Epithelial cell of esophagus (primary cell): ENCODE data around the gene DUSP1.
A peak's percentile ranks its signal among the peaks of the same experiment; 100 is the strongest.

Experiments used
- DNase-seq: peaks from one replicate; pipeline ENCODE4 v3.0.0; 2010; ENCODE audit warnings: low read depth
- H3K4me3 ChIP-seq: 2 replicates; pipeline ENCODE4 v1.5.1; 2011; ENCODE audit warnings: mild to moderate bottlenecking, low read length, control low read depth
- CTCF ChIP-seq: IDR thresholded peaks from 2 replicates; pipeline ENCODE4 v1.5.1; 2011; ENCODE audit warnings: low read depth, mild to moderate bottlenecking, low read length, control low read depth, inconsistent platforms; ENCODE audit not compliant: insufficient read depth; ENCODE audit errors: missing control alignments

Gene DUSP1

GRCh38 chr5:172775326-172776234, 4.6 kb upstream of the DUSP1 start:
- TF ChIP-seq CTCF: no peak
- H3K4me3 ChIP-seq: no peak overlapping the region
- peak; percentile 99 for DNase-seq

GRCh38 chr5:172774561-172775315, 3.7 kb upstream of the DUSP1 start:
- no peak for DNase-seq
- no peak overlapping the region for H3K4me3 ChIP-seq
- TF ChIP-seq CTCF: no peak

GRCh38 chr5:172773481-172774469, 2.8 kb upstream of the DUSP1 start:
- no peak overlapping the region for H3K4me3 ChIP-seq
- DNase-seq: peak; percentile 40
- no peak for TF ChIP-seq CTCF

GRCh38 chr5:172772112-172772906, 1.3 kb upstream of the DUSP1 start:
- TF ChIP-seq CTCF: peak; percentile 75
- peak; percentile 94 for DNase-seq
- peak overlapping the region; percentile 50 for H3K4me3 ChIP-seq

- DNase-seq: peak; percentile 43
- H3K4me3 ChIP-seq: peak overlapping the region; percentile 50
- no peak for TF ChIP-seq CTCF
Observed at GRCh38 chr5:172771439-172772111, 580 bp upstream of the DUSP1 start.
